ENCODE results near the gene TMEM213.

DNA sequence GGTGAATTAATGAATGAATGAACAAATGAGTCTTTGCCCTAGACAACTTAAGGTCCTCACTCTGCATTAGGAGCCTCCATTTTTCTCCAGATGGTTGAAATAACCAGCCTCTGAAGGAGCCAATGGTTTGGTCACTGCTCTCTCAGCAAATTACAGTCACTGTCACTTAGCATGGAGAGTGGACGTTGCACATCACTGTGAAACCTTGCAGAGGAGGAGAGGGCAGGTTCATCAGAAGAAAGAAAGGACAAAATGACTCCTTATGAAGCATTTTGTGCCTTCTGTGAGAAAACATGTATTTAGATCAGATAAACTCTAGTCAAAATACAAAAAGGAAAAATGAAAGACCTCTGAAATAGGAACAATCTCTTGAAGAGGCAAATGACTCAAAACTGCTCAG lies 6.8 kb downstream of the TMEM213 start:
- TF ChIP-seq TCF7L2 (IDR thresholded peaks at IDR 0.05; ENCODE audit: low read depth, low read length), result no peak
- TF ChIP-seq, protein P1, sequence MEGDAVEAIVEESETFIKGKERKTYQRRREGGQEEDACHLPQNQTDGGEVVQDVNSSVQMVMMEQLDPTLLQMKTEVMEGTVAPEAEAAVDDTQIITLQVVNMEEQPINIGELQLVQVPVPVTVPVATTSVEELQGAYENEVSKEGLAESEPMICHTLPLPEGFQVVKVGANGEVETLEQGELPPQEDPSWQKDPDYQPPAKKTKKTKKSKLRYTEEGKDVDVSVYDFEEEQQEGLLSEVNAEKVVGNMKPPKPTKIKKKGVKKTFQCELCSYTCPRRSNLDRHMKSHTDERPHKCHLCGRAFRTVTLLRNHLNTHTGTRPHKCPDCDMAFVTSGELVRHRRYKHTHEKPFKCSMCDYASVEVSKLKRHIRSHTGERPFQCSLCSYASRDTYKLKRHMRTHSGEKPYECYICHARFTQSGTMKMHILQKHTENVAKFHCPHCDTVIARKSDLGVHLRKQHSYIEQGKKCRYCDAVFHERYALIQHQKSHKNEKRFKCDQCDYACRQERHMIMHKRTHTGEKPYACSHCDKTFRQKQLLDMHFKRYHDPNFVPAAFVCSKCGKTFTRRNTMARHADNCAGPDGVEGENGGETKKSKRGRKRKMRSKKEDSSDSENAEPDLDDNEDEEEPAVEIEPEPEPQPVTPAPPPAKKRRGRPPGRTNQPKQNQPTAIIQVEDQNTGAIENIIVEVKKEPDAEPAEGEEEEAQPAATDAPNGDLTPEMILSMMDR (IDR thresholded peaks at IDR 0.05), result no peak
- TF ChIP-seq POLR2AphosphoS5 (IDR thresholded peaks at IDR 0.05; ENCODE audit: low read depth, low read length), result no peak
